PFSK-1 (cell line): ENCODE results near the gene TMEM243.

ENCODE experiments used
- FOXP2 ChIP-seq: optimal IDR thresholded peaks from 2 replicates; pipeline ENCODE3; 2011; ENCODE audit warnings: borderline replicate concordance, control low read depth, inconsistent platforms; ENCODE audit not compliant: insufficient read depth; ENCODE audit errors: extremely low read length, extremely low read depth
- POLR2AphosphoS5 ChIP-seq: IDR thresholded peaks from 2 replicates; pipeline ENCODE4 v1.6.1; 2012; ENCODE audit warnings: low read depth, mild to moderate bottlenecking, control low read depth, low read length, moderate library complexity
- SIN3A ChIP-seq: IDR thresholded peaks from 2 replicates; pipeline ENCODE4 v1.6.1; 2012; ENCODE audit warnings: mild to moderate bottlenecking, low read length, moderate library complexity, borderline replicate concordance; ENCODE audit not compliant: insufficient read depth
- TAF1 ChIP-seq: IDR thresholded peaks from 2 replicates; pipeline ENCODE4 v1.6.1; 2012; ENCODE audit warnings: low read length, control low read depth, borderline replicate concordance; ENCODE audit not compliant: insufficient read depth
- TF ChIP-seq, protein P1 (sequence below), 2 experiments: IDR thresholded peaks; 2 replicates each; pipeline versions ENCODE4 v1.6.1 to v1.8.0; 2011 to 2012; ENCODE audit warnings: low read depth in 2 of 2, low read length in 2 of 2, control low read depth in 1 of 2, inconsistent platforms in 1 of 2, mild to moderate bottlenecking in 1 of 2, moderate library complexity in 1 of 2; ENCODE audit not compliant: insufficient read depth in 1 of 2

TMEM243 gene

DNA sequence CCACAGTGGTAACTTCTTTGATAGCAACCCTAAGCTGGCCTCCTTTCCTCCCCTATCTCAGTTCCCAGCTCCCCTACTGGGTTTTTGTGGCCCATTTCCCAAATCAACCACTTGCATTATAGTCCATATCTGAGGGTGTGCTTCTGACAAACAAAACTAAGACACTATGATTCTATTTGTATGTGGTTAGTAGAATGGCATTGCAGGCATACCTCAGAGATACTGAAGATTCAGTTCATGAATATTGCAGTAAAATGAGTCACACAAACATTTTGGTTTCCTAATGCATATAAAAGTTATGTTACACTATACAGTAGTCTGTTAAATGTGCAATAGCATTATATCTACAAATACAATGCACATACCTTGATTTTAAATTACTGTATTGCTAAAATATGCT lies 15.4 kb upstream of the TMEM243 start:
- TF ChIP-seq SIN3A = no peak
- TF ChIP-seq POLR2AphosphoS5 = no peak
- TF ChIP-seq, protein P1, sequence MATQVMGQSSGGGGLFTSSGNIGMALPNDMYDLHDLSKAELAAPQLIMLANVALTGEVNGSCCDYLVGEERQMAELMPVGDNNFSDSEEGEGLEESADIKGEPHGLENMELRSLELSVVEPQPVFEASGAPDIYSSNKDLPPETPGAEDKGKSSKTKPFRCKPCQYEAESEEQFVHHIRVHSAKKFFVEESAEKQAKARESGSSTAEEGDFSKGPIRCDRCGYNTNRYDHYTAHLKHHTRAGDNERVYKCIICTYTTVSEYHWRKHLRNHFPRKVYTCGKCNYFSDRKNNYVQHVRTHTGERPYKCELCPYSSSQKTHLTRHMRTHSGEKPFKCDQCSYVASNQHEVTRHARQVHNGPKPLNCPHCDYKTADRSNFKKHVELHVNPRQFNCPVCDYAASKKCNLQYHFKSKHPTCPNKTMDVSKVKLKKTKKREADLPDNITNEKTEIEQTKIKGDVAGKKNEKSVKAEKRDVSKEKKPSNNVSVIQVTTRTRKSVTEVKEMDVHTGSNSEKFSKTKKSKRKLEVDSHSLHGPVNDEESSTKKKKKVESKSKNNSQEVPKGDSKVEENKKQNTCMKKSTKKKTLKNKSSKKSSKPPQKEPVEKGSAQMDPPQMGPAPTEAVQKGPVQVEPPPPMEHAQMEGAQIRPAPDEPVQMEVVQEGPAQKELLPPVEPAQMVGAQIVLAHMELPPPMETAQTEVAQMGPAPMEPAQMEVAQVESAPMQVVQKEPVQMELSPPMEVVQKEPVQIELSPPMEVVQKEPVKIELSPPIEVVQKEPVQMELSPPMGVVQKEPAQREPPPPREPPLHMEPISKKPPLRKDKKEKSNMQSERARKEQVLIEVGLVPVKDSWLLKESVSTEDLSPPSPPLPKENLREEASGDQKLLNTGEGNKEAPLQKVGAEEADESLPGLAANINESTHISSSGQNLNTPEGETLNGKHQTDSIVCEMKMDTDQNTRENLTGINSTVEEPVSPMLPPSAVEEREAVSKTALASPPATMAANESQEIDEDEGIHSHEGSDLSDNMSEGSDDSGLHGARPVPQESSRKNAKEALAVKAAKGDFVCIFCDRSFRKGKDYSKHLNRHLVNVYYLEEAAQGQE (IDR thresholded peaks at IDR 0.05; ENCODE audit: insufficient read depth in 1 of 2, low read depth in 2 of 2, low read length in 2 of 2) = no peak
- no peak for TF ChIP-seq FOXP2
- no peak for TF ChIP-seq TAF1

DNA sequence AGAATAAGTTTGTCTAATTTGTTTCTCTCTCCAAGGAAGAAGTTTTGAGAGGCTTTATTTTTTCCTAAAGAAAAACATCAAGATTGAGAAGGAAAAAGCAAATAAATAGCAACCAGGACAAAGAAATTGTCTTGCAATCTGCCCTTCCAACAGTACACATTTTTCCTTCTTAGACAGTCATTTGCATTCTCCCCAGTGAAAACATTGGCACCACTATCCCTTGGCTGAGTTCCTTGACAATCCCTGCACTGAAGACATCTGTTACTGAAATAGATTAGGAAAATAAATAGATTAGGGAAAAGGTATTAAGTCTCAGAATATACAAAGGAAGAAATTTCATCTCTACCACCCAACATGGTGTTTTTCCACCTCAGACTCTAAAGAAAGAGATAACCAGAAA lies 12.2 kb upstream of the TMEM243 start:
- TF ChIP-seq FOXP2 (no peak), SIN3A (no peak)

DNA sequence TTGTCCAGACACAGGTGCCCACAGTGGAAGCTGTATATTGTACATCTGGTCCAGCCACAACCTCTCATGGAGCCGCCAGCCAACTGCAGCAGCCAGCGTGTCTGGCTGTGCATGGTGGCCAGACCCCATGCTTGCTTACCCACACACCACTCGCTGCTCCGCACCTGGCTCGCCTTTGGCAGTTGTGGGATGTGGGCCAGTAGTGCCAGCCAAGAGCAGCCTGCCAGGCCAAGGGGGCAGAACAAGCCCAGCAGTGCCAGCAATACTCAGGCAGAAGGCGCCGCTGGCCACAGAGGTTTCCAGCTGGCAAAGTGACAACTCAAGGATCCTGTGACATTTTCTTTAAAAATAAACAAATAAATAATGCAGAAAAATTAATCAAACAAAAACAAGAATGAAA lies 11.7 kb upstream of the TMEM243 start:
- TF ChIP-seq POLR2AphosphoS5 = no peak

DNA sequence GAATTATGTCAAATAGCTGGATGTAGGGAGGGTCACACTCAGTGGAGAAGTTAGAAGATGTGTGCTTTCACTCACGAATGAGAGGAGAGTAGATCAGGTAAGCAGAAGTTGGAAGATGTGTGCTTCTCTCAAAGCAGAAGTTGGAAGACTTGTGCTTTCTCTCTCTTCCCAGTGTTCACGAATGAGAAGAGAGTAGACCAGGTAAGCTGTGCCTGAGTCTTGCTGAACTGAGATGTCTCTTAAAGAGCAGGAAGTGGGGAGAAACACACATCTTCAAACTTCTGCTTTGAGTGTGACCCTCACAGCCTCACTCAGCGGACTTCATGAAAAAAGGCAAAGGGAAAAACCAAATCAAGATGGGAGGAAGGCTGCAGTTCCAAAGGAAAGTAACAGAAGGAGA lies 7.0 kb upstream of the TMEM243 start:
- TF ChIP-seq SIN3A (no peak), FOXP2 (no peak), TAF1 (no peak), POLR2AphosphoS5 (no peak)
- TF ChIP-seq, protein P1 (IDR thresholded peaks at IDR 0.05; ENCODE audit: insufficient read depth in 1 of 2, low read depth in 2 of 2, low read length in 2 of 2) = no peak

DNA sequence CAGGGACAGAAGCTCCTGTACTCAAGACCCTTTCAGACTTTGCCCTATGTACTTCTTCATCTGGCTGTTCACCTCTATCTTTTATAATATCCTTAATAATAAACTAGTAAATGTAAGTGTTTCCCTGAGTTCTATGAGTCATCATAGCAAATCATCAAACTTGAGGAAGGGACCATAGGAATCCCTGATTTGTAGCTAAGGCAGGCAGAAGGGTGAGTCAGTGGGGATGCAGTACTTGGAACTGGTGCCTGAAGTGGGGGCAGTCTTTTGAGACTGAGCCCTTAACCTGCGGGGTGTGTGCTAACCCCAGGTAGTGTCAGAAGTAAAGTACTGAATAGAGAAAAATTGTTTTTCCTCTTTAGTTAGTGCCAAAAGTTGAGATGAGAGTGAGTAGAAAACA lies 6.2 kb upstream of the TMEM243 start:
- TF ChIP-seq TAF1 (no peak), SIN3A (no peak), POLR2AphosphoS5 (no peak)
- TF ChIP-seq, protein P1 (IDR thresholded peaks at IDR 0.05; ENCODE audit: insufficient read depth in 1 of 2, low read depth in 2 of 2, low read length in 2 of 2) = no peak

DNA sequence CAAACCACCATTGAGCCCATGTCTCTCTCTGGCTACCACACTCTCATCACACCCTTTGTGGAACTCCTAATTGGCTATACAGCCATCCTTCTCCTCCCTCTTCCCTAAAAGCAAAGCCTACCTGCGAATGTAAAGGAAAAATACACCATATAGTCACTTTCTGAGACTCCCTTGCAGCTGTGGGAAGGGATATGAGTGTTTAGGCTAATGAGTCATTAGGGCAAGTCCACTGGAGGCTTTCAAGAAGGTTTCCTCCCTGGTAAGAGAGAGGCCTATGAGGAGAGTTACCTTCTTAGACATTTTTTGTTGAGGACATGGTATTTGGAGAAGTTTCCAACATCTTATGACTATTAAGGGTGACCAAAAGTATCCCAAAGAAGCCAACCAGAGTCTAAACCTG lies 4.1 kb upstream of the TMEM243 start:
- TF ChIP-seq POLR2AphosphoS5 = no peak
- TF ChIP-seq SIN3A = no peak
- TF ChIP-seq, protein P1 (IDR thresholded peaks at IDR 0.05; ENCODE audit: insufficient read depth in 1 of 2, low read depth in 2 of 2, low read length in 2 of 2) = no peak
- TF ChIP-seq TAF1 = no peak
- no peak for TF ChIP-seq FOXP2
